GM21367 (cell line): ENCODE results near the gene DNAJC21.
"Not testable (repeated sequence)": the region's sequence is repeated elsewhere in the genome, so short reads cannot be mapped to it uniquely, and the experiment has no call there.

Experiments
- ATAC-seq: cut with Tn5 transposase; IDR thresholded peaks from one replicate; pipeline ENCODE4 v1.9.1; 2021; ENCODE audit not compliant: unreplicated experiment

Gene DNAJC21

DNA sequence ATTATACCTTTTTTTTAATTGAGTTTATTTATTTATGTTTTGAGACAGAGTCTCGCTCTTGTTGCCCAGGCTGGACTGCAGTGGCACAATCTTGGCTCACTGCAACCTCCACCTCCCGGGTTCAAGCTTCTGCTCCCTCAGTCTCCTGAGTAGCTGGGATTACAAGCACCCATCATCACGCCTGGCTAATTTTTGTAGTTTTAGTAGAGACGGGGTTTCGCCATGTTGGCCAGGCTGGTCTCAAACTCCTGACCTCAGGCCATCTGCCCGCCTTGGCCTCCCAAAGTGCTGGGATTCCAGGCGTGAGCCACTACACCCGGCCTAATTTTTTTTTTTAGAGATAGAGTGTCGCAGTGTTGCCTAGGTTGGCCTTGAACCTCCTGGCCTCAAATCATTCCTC lies 6.1 kb upstream of the DNAJC21 start:
- not testable (repeated sequence) for ATAC-seq

- peak; percentile 41 for ATAC-seq
Observed at GRCh38 chr5:34923694-34924461, 5.5 kb upstream of the DNAJC21 start.

DNA sequence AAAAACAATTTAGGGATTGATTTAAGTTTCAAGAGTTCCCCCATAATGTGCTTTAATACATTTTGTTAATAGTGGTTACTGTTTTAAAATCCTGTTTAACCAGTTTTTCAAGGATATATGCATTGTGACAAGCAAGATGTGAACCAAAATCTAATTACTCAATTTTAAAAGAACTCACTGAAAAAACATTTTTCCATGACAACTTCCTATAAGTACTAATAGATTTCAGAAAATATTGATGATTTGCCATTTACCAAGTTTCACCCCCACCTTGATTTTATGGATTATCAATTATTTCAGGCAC lies 4.9 kb upstream of the DNAJC21 start:
- no peak for ATAC-seq

DNA sequence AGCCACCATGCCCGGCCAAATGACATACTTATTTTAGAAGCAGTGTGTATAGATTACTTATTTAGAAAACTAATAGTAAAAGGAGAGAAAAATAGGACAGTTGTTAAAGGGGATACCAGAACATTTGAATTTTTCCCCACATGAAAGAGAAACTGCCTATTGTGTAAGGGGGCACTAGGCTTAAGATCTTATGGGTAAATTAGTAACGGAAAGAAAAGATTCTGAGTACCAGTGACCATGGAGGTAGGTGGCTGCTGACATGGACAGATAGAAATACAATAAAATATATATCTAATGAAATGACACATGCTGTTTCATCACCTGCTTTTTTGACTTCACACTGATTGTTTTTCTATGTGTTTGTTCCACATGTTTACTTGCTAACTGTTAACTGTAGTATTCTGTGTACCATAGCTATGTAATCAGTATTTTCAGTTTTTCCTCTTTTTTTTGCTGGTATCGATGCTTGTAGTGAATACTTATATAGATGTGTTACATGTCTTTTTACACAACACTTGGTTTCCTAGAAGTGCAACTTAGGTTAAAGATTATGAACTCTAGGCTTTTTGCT lies 3.0 kb upstream of the DNAJC21 start:
- no peak for ATAC-seq

GRCh38 chr5:34927785-34928184 lies 1.6 kb upstream of the DNAJC21 start:
- no peak for ATAC-seq

DNA sequence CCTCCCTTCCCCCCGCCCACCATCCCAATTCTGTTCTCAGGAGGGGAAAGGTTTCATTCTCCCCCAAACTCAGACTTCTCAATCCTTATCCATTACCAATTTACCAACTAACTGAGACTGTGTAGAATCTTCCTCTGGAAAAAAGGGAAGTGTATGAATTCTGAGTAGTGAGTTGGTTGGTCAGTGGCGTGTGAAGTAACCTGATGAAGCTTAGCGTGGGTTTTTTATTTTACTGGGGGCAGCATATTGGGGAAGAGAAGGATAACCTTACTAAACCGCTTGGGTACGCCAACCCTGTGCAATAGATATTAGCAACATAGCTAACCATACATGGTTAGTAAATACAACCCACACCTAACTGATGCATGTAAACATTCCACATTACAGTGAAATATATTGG lies 1.1 kb upstream of the DNAJC21 start:
- no peak for ATAC-seq

DNA sequence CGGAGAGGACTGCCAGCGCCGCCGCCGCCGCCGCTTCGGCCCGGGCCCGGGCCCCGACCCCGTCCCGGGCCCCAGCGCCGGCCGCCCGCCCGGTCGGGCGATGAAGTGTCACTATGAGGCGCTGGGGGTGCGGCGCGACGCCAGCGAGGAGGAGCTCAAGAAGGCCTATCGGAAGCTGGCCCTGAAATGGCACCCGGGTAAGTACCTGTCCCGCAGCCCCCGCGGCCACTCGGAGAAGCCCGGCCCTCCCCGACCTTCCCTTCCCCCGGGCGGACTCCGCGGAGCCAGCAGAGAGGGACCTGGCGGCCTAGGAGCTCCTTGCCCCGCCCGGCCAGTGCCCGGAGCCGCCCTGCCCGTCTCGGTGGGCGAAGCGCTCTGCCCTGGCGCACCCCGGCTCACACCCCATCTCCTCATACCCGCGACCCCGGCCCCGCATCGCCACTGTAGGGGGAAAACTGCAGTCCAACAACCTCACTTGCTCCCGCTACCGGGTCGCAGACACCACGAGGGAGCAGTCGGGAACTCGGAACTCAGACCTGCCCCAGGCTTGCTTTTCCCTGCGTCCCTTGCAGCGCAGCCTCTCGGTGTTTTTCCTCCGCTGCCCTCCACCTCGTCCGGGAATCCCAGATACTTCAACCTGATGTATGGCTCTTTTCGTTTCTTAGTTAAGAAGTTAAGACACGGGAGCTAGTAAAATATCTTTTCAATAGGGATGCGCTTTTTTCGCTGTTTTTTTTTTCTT lies 532 bp downstream of the DNAJC21 start:
- ATAC-seq, result peak; percentile 71

GRCh38 chr5:34930462-34930844 lies 1.1 kb downstream of the DNAJC21 start:
- no peak for ATAC-seq

- ATAC-seq, result no peak
Observed at GRCh38 chr5:34930870-34931269, 1.5 kb downstream of the DNAJC21 start.

GRCh38 chr5:34932947-34933346 lies 3.6 kb downstream of the DNAJC21 start:
- ATAC-seq, result no peak

DNA sequence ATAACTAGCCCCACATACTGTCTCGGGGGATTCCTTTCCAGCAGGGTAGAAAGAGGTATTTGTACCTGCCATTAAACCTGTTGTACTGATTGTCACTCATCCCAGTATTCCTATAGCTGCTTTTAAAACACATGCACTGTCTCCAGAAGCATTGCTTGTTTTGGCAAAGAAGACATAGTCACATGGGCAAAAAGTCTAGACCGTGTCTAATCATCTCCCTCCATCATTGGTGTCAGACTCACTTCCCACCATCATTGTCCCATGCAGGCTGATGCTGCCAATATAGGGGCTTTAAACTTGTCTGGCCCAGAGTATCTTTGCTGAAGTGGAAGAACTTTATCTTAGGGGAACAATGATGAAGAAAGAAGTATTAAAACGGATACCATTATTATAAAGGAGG lies 12.6 kb downstream of the DNAJC21 start:
- ATAC-seq, result no peak

DNA sequence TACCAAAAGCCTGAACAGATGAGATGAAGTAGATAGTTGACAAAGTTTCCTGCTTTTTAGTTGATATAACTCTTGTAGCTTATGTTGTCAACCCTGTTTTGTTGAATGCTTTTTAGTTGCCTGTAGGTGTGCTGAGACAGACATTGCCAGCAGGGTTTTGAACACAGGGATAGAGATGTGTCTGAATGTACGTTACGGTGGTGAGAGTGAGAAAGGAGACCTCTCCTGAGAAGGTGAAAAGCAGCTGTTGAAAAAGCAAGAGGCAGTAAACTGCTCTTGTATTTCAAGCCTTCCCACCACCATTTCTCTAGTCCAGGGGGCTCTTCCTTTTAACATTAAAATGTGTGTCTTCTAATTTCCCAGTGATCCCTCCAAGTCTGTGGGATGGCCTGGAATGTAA lies 14.7 kb downstream of the DNAJC21 start:
- no peak for ATAC-seq

GRCh38 chr5:34944460-34945047 lies 15.2 kb downstream of the DNAJC21 start:
- ATAC-seq, result no peak

DNA sequence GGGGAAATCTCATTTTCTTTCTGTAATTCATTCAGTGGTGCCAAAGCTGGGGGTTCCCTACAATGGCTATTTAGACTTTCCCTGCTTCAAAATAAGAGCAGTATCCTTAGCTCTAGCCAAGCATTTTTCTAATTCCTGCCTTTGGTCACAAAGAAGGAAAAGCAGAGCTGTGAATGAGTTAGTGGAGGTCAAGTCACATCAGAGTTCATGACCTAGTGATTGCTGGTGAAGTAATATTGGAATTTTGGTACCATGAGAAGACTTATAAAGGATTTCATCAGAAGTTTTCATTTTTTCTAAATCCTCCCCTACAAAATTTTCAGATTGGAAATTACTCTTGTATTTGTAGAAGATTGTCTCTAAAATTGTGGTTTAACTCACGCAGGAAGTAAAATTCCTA lies 28.0 kb downstream of the DNAJC21 start:
- ATAC-seq, result no peak

DNA sequence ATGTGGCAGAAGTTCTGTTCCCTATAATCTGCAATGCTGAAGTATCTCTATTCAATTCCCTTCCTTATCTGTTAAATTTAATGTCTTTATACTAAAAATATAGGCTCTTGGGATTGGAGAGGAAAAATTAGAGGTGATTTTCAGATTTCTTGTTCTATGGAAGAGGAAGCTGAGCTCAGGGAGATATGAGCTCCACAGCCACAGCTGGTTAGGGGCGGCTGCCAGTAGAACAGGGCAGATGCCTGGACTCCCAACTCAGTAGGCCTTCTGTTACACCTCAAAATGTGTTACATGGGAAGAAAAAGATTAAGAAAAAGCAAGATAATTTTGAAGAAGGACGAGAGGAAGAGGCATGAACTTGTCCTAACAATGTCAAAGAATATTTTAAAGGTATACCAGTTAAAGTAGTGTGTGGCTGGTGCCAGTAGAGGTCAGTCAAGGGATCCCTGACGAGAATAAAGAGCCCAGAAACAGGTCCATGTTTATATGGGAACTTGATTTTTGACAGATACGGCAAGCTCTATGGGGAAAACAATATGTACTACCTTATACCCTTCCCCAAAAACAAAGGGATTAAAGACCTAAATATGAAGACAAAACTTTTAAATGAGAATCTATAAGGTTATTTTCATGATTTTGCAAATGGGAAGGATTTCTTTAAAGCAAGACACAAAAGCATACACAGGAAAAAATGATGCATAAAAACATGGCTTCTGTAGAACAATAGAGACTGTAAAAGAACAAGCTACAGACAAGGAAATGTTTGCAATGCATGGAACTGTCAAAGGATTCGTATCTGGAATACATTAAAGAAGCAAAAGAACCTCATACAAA lies 28.7 kb downstream of the DNAJC21 start:
- no peak for ATAC-seq

GRCh38 chr5:34959323-34959722 lies 30.0 kb downstream of the DNAJC21 start:
- peak; percentile 91 for ATAC-seq

DNA sequence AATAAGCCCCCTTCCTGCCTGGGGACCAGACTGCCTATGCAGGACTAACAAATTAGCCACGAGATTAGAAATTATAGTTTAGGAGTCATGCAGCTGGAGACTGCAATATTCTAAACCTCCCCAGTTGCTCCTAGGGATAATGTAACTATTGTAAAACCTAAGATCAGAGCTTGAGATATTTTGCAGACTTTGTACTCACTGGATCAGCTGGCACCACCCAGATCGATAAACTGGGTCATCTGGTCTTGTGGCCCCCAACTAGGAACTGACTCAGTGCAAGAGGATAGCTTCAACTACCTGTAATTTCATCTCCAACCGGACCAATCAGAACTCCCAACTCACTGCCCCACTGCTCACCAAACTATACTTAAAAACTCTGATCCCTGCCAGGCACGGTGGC lies 38.2 kb downstream of the DNAJC21 start:
- no peak for ATAC-seq

- no peak for ATAC-seq
Observed at GRCh38 chr5:34968258-34968657, 38.9 kb downstream of the DNAJC21 start.

- no peak for ATAC-seq
Observed at GRCh38 chr5:34970552-34970951, 41.2 kb downstream of the DNAJC21 start.

DNA sequence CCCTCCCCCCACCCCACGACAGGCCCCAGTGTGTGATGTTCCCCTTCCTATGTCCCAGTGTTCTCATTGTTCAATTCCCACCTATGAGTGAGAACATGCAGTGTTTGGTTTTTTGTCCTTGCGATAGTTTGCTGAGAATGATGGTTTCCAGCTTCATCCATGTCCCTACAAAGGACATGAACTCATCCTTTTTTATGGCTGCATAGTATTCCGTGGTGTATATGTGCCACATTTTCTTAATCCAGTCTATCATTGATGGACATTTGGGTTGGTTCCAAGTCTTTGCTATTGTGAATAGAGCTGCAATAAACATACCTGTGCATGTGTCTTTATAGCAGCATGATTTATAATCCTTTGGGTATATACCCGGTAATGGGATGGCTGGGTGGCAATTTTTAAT lies 42.3 kb downstream of the DNAJC21 start:
- not testable (repeated sequence) for ATAC-seq

DNA sequence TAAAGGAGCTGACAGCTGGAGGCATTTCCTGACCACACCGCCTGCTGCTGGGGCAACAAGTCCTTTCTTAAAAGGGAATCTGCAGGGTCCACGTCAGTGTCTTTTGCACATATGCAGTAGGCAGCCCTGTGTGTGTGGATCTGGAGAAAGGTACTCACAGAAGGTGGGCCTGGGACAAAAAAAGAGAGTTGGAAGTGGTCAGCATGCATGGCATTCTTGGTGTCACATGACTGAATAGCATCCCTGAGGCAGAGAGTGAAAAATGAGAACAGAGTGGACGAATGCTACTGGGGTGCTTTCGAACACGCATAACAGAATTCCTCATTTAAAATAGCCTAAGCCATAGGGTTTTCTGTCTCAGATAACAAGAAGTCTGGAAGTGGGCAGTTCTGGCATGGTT lies 47.0 kb downstream of the DNAJC21 start:
- ATAC-seq, result no peak
